IMR-90 (cell line): Measurements from ENCODE around the gene RIBC1.

ENCODE experiments used
- CHD1 ChIP-seq: IDR thresholded peaks from 2 replicates; pipeline ENCODE4 v1.6.1; 2012; ENCODE audit warnings: low read depth, low read length, improper control_type of control experiment
- CTCF ChIP-seq: conservative IDR thresholded peaks from 2 replicates; pipeline ENCODE4 v1.5.1; 2012; ENCODE audit warnings: mild to moderate bottlenecking, low read depth, low read length, improper control_type of control experiment
- MXI1 ChIP-seq: IDR thresholded peaks from 2 replicates; pipeline ENCODE4 v1.6.1; 2012; ENCODE audit warnings: low read depth, mild to moderate bottlenecking, low read length, moderate library complexity, borderline replicate concordance
- POLR2A ChIP-seq: IDR thresholded peaks from 2 replicates; pipeline ENCODE4 v1.6.1; 2012; ENCODE audit warnings: mild to moderate bottlenecking, low read depth, low read length
- RAD21 ChIP-seq: IDR thresholded peaks from 2 replicates; pipeline ENCODE4 v1.6.1; 2012; ENCODE audit warnings: low read length, improper control_type of control experiment
- RCOR1 ChIP-seq: IDR thresholded peaks from 2 replicates; pipeline ENCODE4 v1.6.1; 2012; ENCODE audit warnings: mild to moderate bottlenecking, low read length, improper control_type of control experiment; ENCODE audit not compliant: insufficient replicate concordance
- RFX5 ChIP-seq: IDR thresholded peaks from 2 replicates; pipeline ENCODE4 v1.8.0; 2012; ENCODE audit warnings: low read depth, mild to moderate bottlenecking, low read length, moderate library complexity
- SMC3 ChIP-seq: fragments of 150-350 bp; IDR thresholded peaks from 2 replicates; pipeline ENCODE4 v1.6.1; 2016; ENCODE audit warnings: low read depth, mild to moderate bottlenecking, antibody characterized with exemption, low read length, moderate library complexity

- no peak for TF ChIP-seq RFX5
- TF ChIP-seq CTCF = no peak
- no peak for TF ChIP-seq SMC3
- no peak for TF ChIP-seq MXI1
- TF ChIP-seq POLR2A = no peak
- no peak for TF ChIP-seq CHD1
- no peak for TF ChIP-seq RAD21
- TF ChIP-seq RCOR1 = no peak
Measured at GRCh38 chrX:53441531-53442321, 19.1 kb downstream of the RIBC1 start.
